SU-DHL-6 (cell line): Measurements from ENCODE around the gene LRRIQ3.

Experiments used
- CTCF ChIP-seq: fragments of 200-600 bp; sonication (generic); IDR thresholded peaks from one replicate; pipeline ENCODE4 v1.5.1; 2017; ENCODE audit warnings: antibody characterized with exemption, mild to moderate bottlenecking, low read length, moderate library complexity; ENCODE audit not compliant: insufficient read depth, poor library complexity, severe bottlenecking
- EZH2phosphoT487 ChIP-seq: fragments of 200-600 bp; sonication (generic), shearing (Covaris generic); conservative IDR thresholded peaks from 2 replicates; pipeline ENCODE4 v1.6.1; 2018; ENCODE audit warnings: mild to moderate bottlenecking, antibody characterized with exemption, low read length, moderate library complexity, mixed read lengths

DNA sequence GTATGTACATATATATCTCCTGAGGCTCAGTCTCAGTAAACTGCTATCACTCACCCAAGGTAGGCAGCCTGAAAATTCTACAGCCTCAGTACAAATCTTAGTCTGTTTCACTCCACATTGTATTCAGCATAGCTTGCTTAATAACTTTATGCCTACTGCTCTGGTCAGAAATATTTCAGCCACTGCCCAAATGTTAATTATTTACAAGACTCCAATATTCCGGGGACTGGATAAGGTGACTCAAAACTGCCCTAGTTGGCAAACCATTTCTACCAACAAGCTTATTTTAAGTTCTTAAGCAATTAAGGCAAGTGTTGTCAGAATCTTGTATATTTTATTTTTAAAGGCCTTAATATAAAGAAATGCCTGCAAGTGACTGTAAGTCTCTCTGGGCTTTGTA lies 114.8 kb downstream of the LRRIQ3 start:
- TF ChIP-seq CTCF (no peak), EZH2phosphoT487 (no peak)
